Loucy (cell line): Measurements from ENCODE around the gene GDAP2.

Experiments
- H2AFZ ChIP-seq: fragments of 200-600 bp; sonication (generic); 2 replicates; pipeline ENCODE4 v1.6.0; 2016; ENCODE audit warnings: antibody characterized with exemption, mild to moderate bottlenecking, low read length, moderate library complexity
- H3F3A ChIP-seq: fragments of 200-600 bp; 2 replicates; pipeline ENCODE4 v1.6.0; 2016; ENCODE audit warnings: antibody characterized with exemption, low read depth, mild to moderate bottlenecking
- H3K27me3 ChIP-seq: fragments of 200-600 bp; sonication (generic); 2 replicates; pipeline ENCODE4 v1.6.1; 2014; ENCODE audit warnings: low read length, mild to moderate bottlenecking; ENCODE audit not compliant: insufficient read depth, poor library complexity, severe bottlenecking
- H3K36me3 ChIP-seq: fragments of 200-600 bp; sonication (generic); 2 replicates; pipeline ENCODE4 v1.6.1; 2016; ENCODE audit warnings: low read length; ENCODE audit not compliant: insufficient read depth
- H3K4me1 ChIP-seq: fragments of 200-600 bp; sonication (generic); 2 replicates; pipeline ENCODE4 v1.5.1; 2014; ENCODE audit warnings: low read length, mild to moderate bottlenecking; ENCODE audit not compliant: insufficient read depth, poor library complexity, severe bottlenecking
- H3K4me2 ChIP-seq: fragments of 200-600 bp; sonication (generic); 2 replicates; pipeline ENCODE4 v1.6.0; 2014; ENCODE audit warnings: antibody characterized with exemption, low read length, low read depth, mild to moderate bottlenecking; ENCODE audit not compliant: poor library complexity, severe bottlenecking
- H3K4me3 ChIP-seq: fragments of 200-600 bp; sonication (generic); 2 replicates; pipeline ENCODE4 v1.5.1; 2014; ENCODE audit warnings: low read length, mild to moderate bottlenecking, mixed read lengths; ENCODE audit not compliant: poor library complexity, severe bottlenecking
- H3K79me2 ChIP-seq: fragments of 200-600 bp; sonication (generic); 2 replicates; pipeline ENCODE4 v1.6.1; 2014; ENCODE audit warnings: low read length; ENCODE audit not compliant: insufficient read depth
- H3K9ac ChIP-seq: fragments of 200-600 bp; sonication (generic); 2 replicates; pipeline ENCODE4 v1.6.0; 2014; ENCODE audit warnings: mild to moderate bottlenecking, low read depth, low read length, moderate library complexity; ENCODE audit not compliant: poor library complexity, severe bottlenecking
- H3K9me2 ChIP-seq: fragments of 200-600 bp; sonication (generic); replicated peaks from 2 replicates; pipeline ENCODE4 v1.6.1; 2016; ENCODE audit warnings: low read depth, low read length, mixed read lengths
- H3K9me3 ChIP-seq: fragments of 200-600 bp; sonication (generic); 2 replicates; pipeline ENCODE4 v1.6.1; 2014; ENCODE audit warnings: mild to moderate bottlenecking, antibody characterized with exemption, low read length, low read depth; ENCODE audit not compliant: insufficient read depth
- H4K20me1 ChIP-seq: fragments of 200-600 bp; sonication (generic); 2 replicates; pipeline ENCODE4 v1.6.0; 2014; ENCODE audit warnings: antibody characterized with exemption, low read length, mild to moderate bottlenecking; ENCODE audit not compliant: insufficient read depth, poor library complexity, severe bottlenecking
- EZH2phosphoT487 ChIP-seq: fragments of 200-600 bp; IDR thresholded peaks from 2 replicates; pipeline ENCODE4 v1.6.1; 2018; ENCODE audit warnings: antibody characterized with exemption, mild to moderate bottlenecking, moderate library complexity, borderline replicate concordance
- TF ChIP-seq, protein P1 (sequence below): fragments of 200-600 bp; sonication (generic); conservative IDR thresholded peaks from 2 replicates; pipeline ENCODE4 v1.5.1; 2014; ENCODE audit warnings: mild to moderate bottlenecking, antibody characterized with exemption, low read length

GDAP2 gene

DNA sequence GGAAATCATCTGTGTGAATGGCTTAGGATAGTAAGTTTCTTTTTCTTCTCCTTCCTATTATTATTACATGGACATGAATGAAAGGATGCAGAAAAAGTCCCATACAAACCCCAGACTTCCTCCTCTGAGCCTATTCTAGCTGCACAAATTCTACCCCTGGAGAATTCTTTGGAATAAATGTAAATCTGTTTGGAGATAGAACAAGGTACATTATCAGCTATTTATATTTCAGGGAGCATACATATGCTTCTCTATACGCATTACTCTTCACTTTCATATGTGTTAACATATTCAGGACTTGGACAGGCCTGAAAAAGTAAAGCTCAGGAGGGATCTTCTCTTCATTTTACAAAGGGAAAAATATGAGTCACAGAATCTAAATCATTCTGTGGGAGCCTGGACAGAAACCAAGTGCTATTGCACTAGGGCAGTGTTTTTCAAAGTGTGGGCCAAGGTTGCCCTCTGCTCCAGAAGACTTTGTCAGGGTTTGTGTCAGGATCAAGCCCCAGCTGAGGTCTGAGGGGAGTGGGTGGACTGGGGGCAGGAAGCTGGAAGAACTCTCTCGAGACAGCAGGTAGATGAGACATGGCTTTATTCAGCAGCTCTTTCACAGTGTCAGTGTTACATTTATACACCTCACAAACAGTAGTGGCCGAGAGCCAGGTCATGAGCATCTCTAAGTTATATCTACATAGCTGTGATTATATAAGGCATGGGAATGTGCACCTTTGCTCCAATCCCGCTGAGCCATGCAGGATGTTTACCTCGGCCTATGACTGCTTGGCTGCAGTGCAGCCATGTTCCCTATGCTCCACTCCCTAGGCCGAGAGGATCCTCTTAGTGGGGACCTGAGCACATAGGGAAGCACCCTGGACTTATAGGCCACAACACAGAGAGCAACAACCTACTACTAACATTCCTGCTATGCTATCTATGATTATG lies 114.3 kb downstream of the GDAP2 start:
- H3K9me2 ChIP-seq = no peaks in the 10 kb centered on the region
- no peak overlapping the region for H3K4me3 ChIP-seq
- H4K20me1 ChIP-seq = no peaks in the 10 kb centered on the region
- H3K4me2 ChIP-seq = no peak overlapping the region
- H3F3A ChIP-seq = no peaks in the 10 kb centered on the region
- no peaks in the 10 kb centered on the region for H3K36me3 ChIP-seq
- H3K4me1 ChIP-seq = peaks cover 12% of the 10 kb centered on the region
- H3K27me3 ChIP-seq = no peaks in the 10 kb centered on the region
- no peaks in the 10 kb centered on the region for H3K9me3 ChIP-seq
- no peaks in the 10 kb centered on the region for H3K79me2 ChIP-seq
- no peak overlapping the region for H3K9ac ChIP-seq
- H2AFZ ChIP-seq = no peak overlapping the region
- no peak for TF ChIP-seq EZH2phosphoT487
- TF ChIP-seq, protein P1, sequence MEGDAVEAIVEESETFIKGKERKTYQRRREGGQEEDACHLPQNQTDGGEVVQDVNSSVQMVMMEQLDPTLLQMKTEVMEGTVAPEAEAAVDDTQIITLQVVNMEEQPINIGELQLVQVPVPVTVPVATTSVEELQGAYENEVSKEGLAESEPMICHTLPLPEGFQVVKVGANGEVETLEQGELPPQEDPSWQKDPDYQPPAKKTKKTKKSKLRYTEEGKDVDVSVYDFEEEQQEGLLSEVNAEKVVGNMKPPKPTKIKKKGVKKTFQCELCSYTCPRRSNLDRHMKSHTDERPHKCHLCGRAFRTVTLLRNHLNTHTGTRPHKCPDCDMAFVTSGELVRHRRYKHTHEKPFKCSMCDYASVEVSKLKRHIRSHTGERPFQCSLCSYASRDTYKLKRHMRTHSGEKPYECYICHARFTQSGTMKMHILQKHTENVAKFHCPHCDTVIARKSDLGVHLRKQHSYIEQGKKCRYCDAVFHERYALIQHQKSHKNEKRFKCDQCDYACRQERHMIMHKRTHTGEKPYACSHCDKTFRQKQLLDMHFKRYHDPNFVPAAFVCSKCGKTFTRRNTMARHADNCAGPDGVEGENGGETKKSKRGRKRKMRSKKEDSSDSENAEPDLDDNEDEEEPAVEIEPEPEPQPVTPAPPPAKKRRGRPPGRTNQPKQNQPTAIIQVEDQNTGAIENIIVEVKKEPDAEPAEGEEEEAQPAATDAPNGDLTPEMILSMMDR = no peak
